ENCODE results near the gene NEDD4L.

- TF ChIP-seq CTCF (conservative IDR thresholded peaks at IDR 0.05; ENCODE audit: low read length): no peak
- TF ChIP-seq EZH2phosphoT487 (IDR thresholded peaks at IDR 0.05; ENCODE audit: borderline replicate concordance, low read depth, low read length): no peak
These were observed 394.9 kb downstream of the NEDD4L start for GRCh38 chr18:58438958-58439300.

Data from OCI-LY7 (cell line).